Naive B cell (primary cell): Measurements from ENCODE around the gene VAMP5. TPM values are rescaled to one million over a fixed set of nuclear protein-coding genes. Genes with fewer than 3 reads are reported as not detected.
A peak's percentile ranks its signal among the peaks of the same experiment; 100 is the strongest.
"Not testable (repeated sequence)": the region's sequence is repeated elsewhere in the genome, so short reads cannot be mapped to it uniquely, and the experiment has no call there.

Source experiments
- ATAC-seq, 2 donors: fragments of 150-1000 bp; cut with Tn5 transposase; 2 replicates each; pipeline ENCODE4 v1.10.0; 2021; ENCODE audit warnings: low read depth in 2 of 2, mild to moderate bottlenecking in 2 of 2, moderate library complexity in 2 of 2
- DNase-seq: peaks from one replicate; pipeline ENCODE4 v3.0.0; 2022
- H3K27ac Mint-ChIP-seq, 6 donors: one replicate each; pipeline ENCODE4 v1.8.0; 2020 to 2022; ENCODE audit warnings: mild to moderate bottlenecking in 6 of 6, mixed read lengths in 6 of 6, moderate library complexity in 5 of 6, inconsistent platforms in 2 of 6
- H3K27me3 Mint-ChIP-seq, 3 donors: one replicate each; pipeline ENCODE4 v1.8.0; 2021 to 2022; ENCODE audit warnings: mixed read lengths in 3 of 3, mild to moderate bottlenecking in 1 of 3
- H3K36me3 Mint-ChIP-seq, 2 donors: one replicate each; pipeline ENCODE4 v1.8.0; 2020 to 2022; ENCODE audit warnings: mixed read lengths in 2 of 2, inconsistent platforms in 1 of 2, mild to moderate bottlenecking in 1 of 2
- H3K4me1 Mint-ChIP-seq, 3 donors: one replicate each; pipeline ENCODE4 v1.8.0; 2020 to 2022; ENCODE audit warnings: mixed read lengths in 3 of 3, inconsistent platforms in 1 of 3, mild to moderate bottlenecking in 1 of 3, moderate library complexity in 1 of 3
- H3K4me3 Mint-ChIP-seq, 8 donors: one replicate each; pipeline ENCODE4 v1.8.0; 2020 to 2022; ENCODE audit warnings: mild to moderate bottlenecking in 8 of 8, mixed read lengths in 8 of 8, moderate library complexity in 8 of 8, inconsistent platforms in 2 of 8
- H3K9me3 Mint-ChIP-seq, 7 donors: one replicate each; pipeline ENCODE4 v1.8.0; 2020 to 2022; ENCODE audit warnings: mixed read lengths in 7 of 7, mild to moderate bottlenecking in 5 of 7, inconsistent platforms in 2 of 7, moderate library complexity in 1 of 7
- polyA plus RNA-seq, 6 donors: library from polyadenylated mRNA; unstranded; fragments of 300-500 nt; fragmentation: Illumina TruSeq; gene quantifications; one replicate each; pipeline ENCODE4 v1.2.3, GENCODE V29; 2021; ENCODE audit warnings: low read depth in 6 of 6

VAMP5 gene
- polyA plus RNA-seq, 6 donors from 2014 or later: 33.3 to 68.5 (median 49.9) TPM

DNA sequence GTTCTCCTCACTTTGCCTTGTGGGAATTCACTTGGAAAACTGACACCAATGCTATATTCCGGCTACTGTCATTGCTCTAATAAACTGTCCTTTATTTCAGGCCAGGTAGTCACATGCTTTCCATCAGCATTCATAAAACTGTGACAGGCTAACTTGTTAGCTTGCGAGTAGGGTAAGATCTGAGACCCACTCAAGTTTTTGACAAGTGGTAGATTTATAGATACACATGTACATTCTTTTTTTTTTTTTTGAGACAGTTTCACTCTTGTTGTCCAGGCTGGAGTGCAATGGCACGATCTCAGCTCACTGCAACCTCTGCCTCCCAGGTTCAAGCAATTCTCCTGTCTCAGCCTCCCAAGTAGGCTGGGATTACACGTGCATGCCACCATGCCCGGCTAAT lies 33.5 kb downstream of the VAMP5 start:
- H3K27me3 Mint-ChIP-seq, H3K36me3 Mint-ChIP-seq, ATAC-seq, DNase-seq, H3K9me3 Mint-ChIP-seq: not testable (repeated sequence)
- peak overlapping the region in 6 of 8 donors; percentile 94 to 99 (median 97) for H3K4me3 Mint-ChIP-seq
- H3K27ac Mint-ChIP-seq: peak overlapping the region in 2 of 6 donors; percentile 11 to 63
- H3K4me1 Mint-ChIP-seq: peaks cover 9 to 32% (median 14%) of the 10 kb centered on the region in 3 donors

DNA sequence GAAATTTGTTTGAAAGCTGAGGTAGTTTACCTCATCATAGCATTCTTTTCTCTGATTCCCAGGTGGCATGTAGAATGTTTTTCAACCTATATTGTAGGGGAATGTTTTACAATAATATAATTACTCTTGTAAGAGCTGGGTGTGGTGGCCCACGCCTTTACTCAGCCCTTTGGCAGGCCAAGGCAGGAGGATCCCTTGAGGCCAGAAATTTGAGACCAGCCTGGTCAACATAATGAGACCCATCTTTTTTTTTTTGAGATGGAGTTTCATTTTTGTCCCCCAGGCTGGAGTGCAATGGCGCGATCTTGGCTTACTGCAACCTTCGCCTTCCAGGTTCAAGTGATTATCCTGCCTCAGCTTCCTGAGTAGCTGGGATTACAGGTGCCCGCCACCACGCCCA lies 35.4 kb downstream of the VAMP5 start:
- H3K4me3 Mint-ChIP-seq: no peak overlapping the region
- peaks cover 12 to 32% (median 14%) of the 10 kb centered on the region in 3 donors for H3K4me1 Mint-ChIP-seq
- DNase-seq (no peak), ATAC-seq (no peak)
- H3K27ac Mint-ChIP-seq: no peak overlapping the region
- H3K36me3 Mint-ChIP-seq: peaks cover 0 to 14% of the 10 kb centered on the region in 2 donors
- no peaks in the 10 kb centered on the region for H3K27me3 Mint-ChIP-seq
- H3K9me3 Mint-ChIP-seq: no peaks in the 10 kb centered on the region

DNA sequence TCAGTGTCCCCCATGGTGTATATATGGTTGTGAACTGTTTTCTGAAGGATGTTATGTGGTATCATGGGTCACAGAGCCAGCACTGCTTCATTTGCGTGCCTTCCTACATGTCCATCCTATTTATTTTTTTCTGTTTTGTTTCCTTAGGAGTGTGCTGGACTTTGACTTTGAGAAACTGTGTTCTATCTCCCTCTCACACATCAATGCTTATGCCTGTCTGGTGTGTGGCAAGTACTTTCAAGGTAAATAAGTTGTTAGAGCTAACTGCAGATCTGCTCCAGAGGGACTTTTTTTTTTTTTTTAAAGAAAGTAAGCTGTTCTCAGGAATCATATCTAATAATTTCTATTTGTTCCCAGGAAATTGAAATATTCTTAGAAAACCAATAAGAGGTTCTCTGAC lies 37.1 kb downstream of the VAMP5 start:
- DNase-seq (no peak), ATAC-seq (no peak)
- Mint-ChIP-seq H3K4me3 (no peak overlapping the region), H3K9me3 (no peaks in the 10 kb centered on the region), H3K27me3 (no peaks in the 10 kb centered on the region), H3K27ac (no peak overlapping the region), H3K4me1 (peaks cover 8 to 24% (median 12%) of the 10 kb centered on the region in 3 donors), H3K36me3 (peaks cover 8 to 21% of the 10 kb centered on the region in 2 donors)

DNA sequence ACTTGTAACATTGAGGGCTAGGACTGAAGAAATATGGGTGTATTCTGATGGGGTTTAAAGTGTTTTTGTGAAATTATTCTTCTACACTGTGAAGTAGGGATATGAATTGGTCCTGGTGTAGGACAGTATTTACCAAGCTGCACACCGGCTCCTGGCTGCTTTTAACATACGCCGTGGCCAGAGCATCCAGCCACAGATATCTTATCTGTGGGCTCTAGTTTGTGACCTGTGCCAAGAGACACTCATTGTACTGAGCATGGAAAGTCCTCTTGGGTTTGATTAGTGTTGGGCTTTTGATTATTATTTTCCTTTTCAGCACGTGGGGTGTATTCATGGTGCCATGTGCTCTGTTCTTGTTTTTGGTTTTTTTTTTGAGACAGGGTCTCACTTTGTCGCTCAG lies 39.8 kb downstream of the VAMP5 start:
- no peak overlapping the region for H3K4me3 Mint-ChIP-seq
- H3K4me1 Mint-ChIP-seq: peaks cover 6 to 13% (median 6%) of the 10 kb centered on the region in 3 donors
- ATAC-seq (no peak), DNase-seq (no peak)
- H3K9me3 Mint-ChIP-seq: no peaks in the 10 kb centered on the region
- no peak overlapping the region for H3K27ac Mint-ChIP-seq
- no peaks in the 10 kb centered on the region for H3K27me3 Mint-ChIP-seq
- H3K36me3 Mint-ChIP-seq: peaks cover 8 to 21% of the 10 kb centered on the region in 2 donors

DNA sequence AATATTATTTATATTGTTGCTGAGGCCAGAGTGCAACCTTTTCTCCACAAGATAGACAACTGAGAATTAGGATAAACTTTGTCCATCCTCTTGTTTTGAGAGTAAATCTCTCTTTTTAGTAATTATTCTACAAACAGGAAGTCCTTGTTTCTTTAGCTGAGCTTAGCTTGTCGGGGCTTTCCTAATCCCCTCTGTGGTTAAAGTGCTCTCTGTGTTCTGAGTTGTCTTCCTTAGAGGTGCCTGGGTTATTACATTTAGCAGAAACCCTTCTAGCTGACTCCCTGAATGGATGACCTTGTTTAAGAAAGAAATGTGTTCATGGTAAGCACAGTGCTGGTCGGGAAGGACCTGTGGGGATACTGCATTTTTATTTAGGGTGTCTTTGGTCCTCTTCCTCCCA lies 44.4 kb downstream of the VAMP5 start:
- peak overlapping the region in 5 of 6 donors; percentile 6 to 91 (median 82) for H3K27ac Mint-ChIP-seq
- H3K36me3 Mint-ChIP-seq: peaks cover 14 to 20% of the 10 kb centered on the region in 2 donors
- H3K9me3 Mint-ChIP-seq: no peaks in the 10 kb centered on the region

DNA sequence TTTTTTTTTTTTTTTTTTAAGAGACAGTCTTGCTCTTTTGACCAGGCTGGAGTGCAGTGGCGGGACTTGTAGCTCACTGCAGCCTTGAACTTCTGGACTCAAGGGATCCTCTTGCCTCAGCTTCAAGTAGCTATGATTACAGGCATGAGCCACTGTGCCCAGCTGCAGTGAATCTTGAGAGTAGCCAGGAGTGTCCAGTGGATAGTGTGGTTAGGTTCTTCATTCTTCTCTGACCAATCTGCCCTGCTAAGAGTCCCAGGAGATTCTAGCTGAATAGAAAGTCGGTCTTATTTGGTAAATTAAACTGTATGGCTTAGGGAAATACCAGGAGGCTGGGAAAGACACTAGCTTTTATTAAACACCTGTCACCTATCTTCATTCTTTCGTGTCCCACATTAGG lies 47.1 kb downstream of the VAMP5 start:
- no peak for DNase-seq
- H3K27me3 Mint-ChIP-seq: no peaks in the 10 kb centered on the region
- H3K36me3 Mint-ChIP-seq: peaks cover 7 to 29% of the 10 kb centered on the region in 2 donors
- H3K9me3 Mint-ChIP-seq: no peaks in the 10 kb centered on the region
- peaks cover 7 to 22% (median 19%) of the 10 kb centered on the region in 3 donors for H3K4me1 Mint-ChIP-seq
- no peak overlapping the region for H3K4me3 Mint-ChIP-seq
- ATAC-seq: no peak
- H3K27ac Mint-ChIP-seq: no peak overlapping the region

More for the DNA sequence above, 44.4 kb downstream of the VAMP5 start:
- peak; percentile 69 to 90 for ATAC-seq
- H3K4me3 Mint-ChIP-seq: peak overlapping the region in 1 of 8 donors; percentile 39
- peaks cover 4 to 19% (median 12%) of the 10 kb centered on the region in 3 donors for H3K4me1 Mint-ChIP-seq
- DNase-seq: no peak
- no peaks in the 10 kb centered on the region for H3K27me3 Mint-ChIP-seq

DNA sequence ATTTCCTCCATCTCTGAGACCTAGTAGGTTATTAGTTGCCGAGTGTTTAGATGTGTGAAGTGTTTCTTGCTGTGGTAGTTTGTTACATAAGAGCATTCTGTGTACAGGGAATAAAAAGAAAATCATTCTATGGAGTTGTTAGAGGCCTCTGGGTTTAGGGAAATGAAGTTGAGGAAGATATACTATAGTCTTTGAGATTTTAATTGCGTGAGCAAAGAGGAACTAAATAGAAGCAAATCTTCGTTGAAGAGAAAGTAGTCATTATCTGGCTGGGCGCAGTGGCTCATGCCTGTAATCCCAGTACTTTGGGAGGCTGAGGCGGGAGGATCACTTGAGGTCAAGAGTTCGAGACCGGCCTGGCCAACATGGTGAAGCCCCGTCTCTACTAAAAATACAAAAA lies 50.8 kb downstream of the VAMP5 start:
- Mint-ChIP-seq H3K27me3 (no peaks in the 10 kb centered on the region), H3K9me3 (no peaks in the 10 kb centered on the region), H3K27ac (peak overlapping the region in 1 of 6 donors; percentile 33), H3K4me1 (peaks cover 11 to 19% (median 13%) of the 10 kb centered on the region in 3 donors), H3K36me3 (peaks cover 17 to 29% of the 10 kb centered on the region in 2 donors), H3K4me3 (no peak overlapping the region)
- DNase-seq (no peak), ATAC-seq (no peak)

DNA sequence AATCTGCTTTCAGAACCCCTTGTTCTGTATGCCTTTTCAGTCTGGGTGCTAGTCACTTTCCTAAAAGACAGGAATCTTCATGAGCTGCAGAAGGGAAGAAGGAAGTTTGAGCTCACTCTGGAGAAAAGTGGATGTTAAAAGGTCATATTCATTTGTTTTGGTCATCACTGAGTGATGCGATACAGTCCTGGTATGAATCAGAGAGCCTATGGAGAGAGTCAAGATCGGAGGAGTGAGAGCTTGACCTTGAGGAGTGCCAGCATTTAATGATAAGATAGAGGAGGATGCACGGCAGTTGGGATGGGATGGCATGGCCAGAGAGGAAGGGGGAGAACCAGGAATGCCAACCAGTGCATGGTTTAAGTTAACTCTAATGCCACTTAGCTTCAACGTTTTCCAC lies 51.4 kb downstream of the VAMP5 start:
- peaks cover 11 to 19% (median 13%) of the 10 kb centered on the region in 3 donors for H3K4me1 Mint-ChIP-seq
- no peak for ATAC-seq
- H3K36me3 Mint-ChIP-seq: peaks cover 17 to 29% of the 10 kb centered on the region in 2 donors
- no peaks in the 10 kb centered on the region for H3K9me3 Mint-ChIP-seq
- no peak for DNase-seq
- H3K27ac Mint-ChIP-seq: peak overlapping the region in 2 of 6 donors; percentile 15 to 57
- no peak overlapping the region for H3K4me3 Mint-ChIP-seq
- H3K27me3 Mint-ChIP-seq: no peaks in the 10 kb centered on the region

DNA sequence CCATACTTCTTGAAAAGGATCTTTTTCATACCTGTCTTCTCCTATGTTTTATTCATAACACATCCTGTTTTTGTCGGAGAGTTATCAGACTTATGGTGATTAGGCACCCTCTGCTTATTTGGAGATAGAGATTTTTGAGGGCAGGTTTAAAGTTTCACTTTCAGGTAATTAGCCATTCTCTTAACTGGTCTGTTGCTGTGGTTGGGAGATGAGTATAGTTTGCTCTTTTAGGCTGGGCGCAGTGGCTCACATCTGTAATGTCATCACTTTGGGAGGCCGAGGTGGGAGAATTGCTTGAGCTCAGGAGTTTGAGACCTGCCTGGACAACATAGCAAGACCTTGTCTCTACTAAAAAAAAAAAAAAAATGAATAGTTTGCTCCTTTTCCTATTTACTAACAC lies 58.5 kb downstream of the VAMP5 start:
- Mint-ChIP-seq H3K4me3 (no peak overlapping the region), H3K27me3 (no peaks in the 10 kb centered on the region), H3K36me3 (peaks cover 2 to 15% of the 10 kb centered on the region in 2 donors), H3K9me3 (no peaks in the 10 kb centered on the region), H3K4me1 (peaks cover 1 to 7% (median 2%) of the 10 kb centered on the region in 3 donors), H3K27ac (peak overlapping the region in 1 of 6 donors; percentile 8)
- ATAC-seq (no peak), DNase-seq (no peak)

Other genes starting within 250 kb of the VAMP5 start
- gene RETSAT, start 229.9 kb upstream of the VAMP5 start, polyA plus RNA-seq: 1 to 10 TPM; 4.4 to 8.7 (median 6.8) TPM
- gene ELMOD3, start 229.7 kb upstream of the VAMP5 start, polyA plus RNA-seq: 10 to 100 TPM in 5 of 6 donors, 1 to 10 TPM in 1; 9.8 to 23.1 (median 13.8) TPM
- 100 to 1,000 TPM; 114 to 414 (median 282) TPM for gene CAPG, start 174.1 kb upstream of the VAMP5 start, polyA plus RNA-seq
- gene SH2D6, start 165.7 kb upstream of the VAMP5 start, polyA plus RNA-seq: not detected
- gene MAT2A, start 45.3 kb upstream of the VAMP5 start, polyA plus RNA-seq: 10 to 100 TPM; 78.7 to 99.4 (median 93.4) TPM
- gene GGCX, start 22.9 kb upstream of the VAMP5 start, polyA plus RNA-seq: 10 to 100 TPM; 12.1 to 22.2 (median 16.2) TPM
- gene VAMP8, start 6.8 kb upstream of the VAMP5 start, polyA plus RNA-seq: 100 to 1,000 TPM; 262 to 339 (median 305) TPM
- 100 to 1,000 TPM; 152 to 207 (median 187) TPM for gene RNF181, start 11.3 kb downstream of the VAMP5 start, polyA plus RNA-seq
- 10 to 100 TPM; 11.8 to 25.0 (median 14.5) TPM for gene TMEM150A, start 18.3 kb downstream of the VAMP5 start, polyA plus RNA-seq
- gene C2orf68, start 27.6 kb downstream of the VAMP5 start, polyA plus RNA-seq: 10 to 100 TPM; 13.8 to 21.7 (median 21.4) TPM
- gene USP39, start 31.8 kb downstream of the VAMP5 start, polyA plus RNA-seq: 10 to 100 TPM; 40.4 to 74.6 (median 58.7) TPM
- gene SFTPB, start 83.8 kb downstream of the VAMP5 start, polyA plus RNA-seq: not detected
- gene GNLY, start 109.9 kb downstream of the VAMP5 start, polyA plus RNA-seq: 10 to 100 TPM in 4 of 6 donors, 1 to 10 TPM in 2; 6.3 to 20.4 (median 11.2) TPM
- not detected for gene ATOH8, start 169.6 kb downstream of the VAMP5 start, polyA plus RNA-seq